ENCODE data around the gene CPLANE2.
A peak's percentile ranks its signal among the peaks of the same experiment; 100 is the strongest.
"Not testable (repeated sequence)": the region's sequence is repeated elsewhere in the genome, so short reads cannot be mapped to it uniquely, and the experiment has no call there.

The CPLANE2 gene

GRCh38 chr1:16215882-16216753 is 20.9 kb downstream of the CPLANE2 start:
- Mint-ChIP-seq H3K9me3 (no peaks in the 10 kb centered on the region), H3K27ac (no peak overlapping the region), H3K4me1 (peaks cover 19% of the 10 kb centered on the region), H3K36me3 (ENCODE audit: low read depth) (no peaks in the 10 kb centered on the region), H3K27me3 (ENCODE audit: low read depth, poor library complexity) (peaks cover 37% of the 10 kb centered on the region), H3K4me3 (peak overlapping the region; percentile 85)
- peak; percentile 97 for DNase-seq
- TF ChIP-seq CTCF (IDR thresholded peaks at IDR 0.05): no peak

- DNase-seq; H3K4me3 Mint-ChIP-seq; H3K36me3 Mint-ChIP-seq (ENCODE audit: low read depth); H3K27ac Mint-ChIP-seq; H3K9me3 Mint-ChIP-seq: not testable (repeated sequence)
- Mint-ChIP-seq H3K27me3 (ENCODE audit: low read depth, poor library complexity) (peaks cover 40% of the 10 kb centered on the region), H3K4me1 (peaks cover 19% of the 10 kb centered on the region)
Measured at GRCh38 chr1:16215240-16215639, 21.7 kb downstream of the CPLANE2 start.

GRCh38 chr1:16213544-16213943 is 23.4 kb downstream of the CPLANE2 start:
- DNase-seq; H3K36me3 Mint-ChIP-seq (ENCODE audit: low read depth); H3K9me3 Mint-ChIP-seq; H3K27ac Mint-ChIP-seq; H3K4me3 Mint-ChIP-seq: not testable (repeated sequence)
- Mint-ChIP-seq H3K27me3 (ENCODE audit: low read depth, poor library complexity) (peaks cover 31% of the 10 kb centered on the region), H3K4me1 (peaks cover 25% of the 10 kb centered on the region)

GRCh38 chr1:16213013-16213412 is 24.0 kb downstream of the CPLANE2 start:
- no peaks in the 10 kb centered on the region for H3K9me3 Mint-ChIP-seq
- no peak for TF ChIP-seq CTCF (IDR thresholded peaks at IDR 0.05)
- peaks cover 20% of the 10 kb centered on the region for H3K4me1 Mint-ChIP-seq
- H3K36me3 Mint-ChIP-seq (ENCODE audit: low read depth): no peaks in the 10 kb centered on the region
- H3K27ac Mint-ChIP-seq: no peak overlapping the region
- peaks cover 33% of the 10 kb centered on the region for H3K27me3 Mint-ChIP-seq (ENCODE audit: low read depth, poor library complexity)
- DNase-seq: no peak
- H3K4me3 Mint-ChIP-seq: no peak overlapping the region

- no peak for DNase-seq
- peaks cover 36% of the 10 kb centered on the region for H3K27me3 Mint-ChIP-seq (ENCODE audit: low read depth, poor library complexity)
- TF ChIP-seq CTCF (IDR thresholded peaks at IDR 0.05): no peak
- no peak within 1 kb of the TSS for H3K4me3 Mint-ChIP-seq
- no peaks in the 10 kb centered on the region for H3K9me3 Mint-ChIP-seq
- H3K27ac Mint-ChIP-seq: peak within 1 kb of the TSS; percentile 85
- peaks cover 16% of the 10 kb centered on the region for H3K4me1 Mint-ChIP-seq
- H3K36me3 Mint-ChIP-seq (ENCODE audit: low read depth): no peaks in the 10 kb centered on the region
Measured at GRCh38 chr1:16212251-16212961, 24.6 kb downstream of the CPLANE2 start, which contains the start of gene ARHGEF19. ARHGEF19 (minus strand) TSS chr1:16212652; CDS start chr1:16209054, 3,598 bp downstream.

GRCh38 chr1:16211824-16212223 is 25.2 kb downstream of the CPLANE2 start:
- Mint-ChIP-seq H3K27me3 (ENCODE audit: low read depth, poor library complexity) (peaks cover 33% of the 10 kb centered on the region), H3K27ac (no peak overlapping the region), H3K4me1 (peaks cover 20% of the 10 kb centered on the region), H3K9me3 (no peaks in the 10 kb centered on the region), H3K36me3 (ENCODE audit: low read depth) (no peaks in the 10 kb centered on the region), H3K4me3 (no peak overlapping the region)
- no peak for DNase-seq
- TF ChIP-seq CTCF (IDR thresholded peaks at IDR 0.05): no peak

Measured in nephron progenitor cell (in vitro differentiated cells).